A673 (cell line): ENCODE measurements around the gene L2HGDH.

ENCODE experiments used
- EZH2 ChIP-seq: fragments of 200-600 bp; sonication (generic); IDR thresholded peaks from 2 replicates; pipeline ENCODE4 v1.6.1; 2017; ENCODE audit warnings: borderline replicate concordance, low read depth, mild to moderate bottlenecking, mixed read lengths, antibody characterized with exemption, low read length; ENCODE audit not compliant: poor library complexity, severe bottlenecking
- TF ChIP-seq, protein P1 (sequence below): fragments of 300-800, 200-600 bp; sonication (generic); conservative IDR thresholded peaks from 2 replicates; pipeline ENCODE4 v1.5.1; 2017; ENCODE audit warnings: low read depth, mild to moderate bottlenecking, antibody characterized with exemption, low read length, moderate library complexity, mixed read lengths

DNA sequence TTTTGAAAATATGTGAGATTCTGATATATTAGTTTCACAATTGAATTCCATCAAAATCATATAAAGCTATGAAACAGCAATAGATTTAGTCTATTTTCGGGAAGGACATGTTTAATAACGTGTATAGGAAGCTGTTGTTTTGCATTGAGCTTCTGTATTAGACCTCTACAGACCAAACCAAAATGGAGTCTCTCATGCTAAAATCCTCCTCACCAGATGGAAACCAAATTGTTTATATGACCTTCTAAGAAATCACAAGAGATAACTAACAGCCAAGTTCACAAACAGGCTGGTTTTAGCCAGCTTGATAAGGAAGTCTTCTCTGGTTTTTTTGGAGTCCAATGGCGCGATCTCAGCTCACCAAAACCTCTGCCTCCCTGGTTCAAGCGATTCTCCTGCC is 23.9 kb downstream of the L2HGDH start:
- TF ChIP-seq, protein P1, sequence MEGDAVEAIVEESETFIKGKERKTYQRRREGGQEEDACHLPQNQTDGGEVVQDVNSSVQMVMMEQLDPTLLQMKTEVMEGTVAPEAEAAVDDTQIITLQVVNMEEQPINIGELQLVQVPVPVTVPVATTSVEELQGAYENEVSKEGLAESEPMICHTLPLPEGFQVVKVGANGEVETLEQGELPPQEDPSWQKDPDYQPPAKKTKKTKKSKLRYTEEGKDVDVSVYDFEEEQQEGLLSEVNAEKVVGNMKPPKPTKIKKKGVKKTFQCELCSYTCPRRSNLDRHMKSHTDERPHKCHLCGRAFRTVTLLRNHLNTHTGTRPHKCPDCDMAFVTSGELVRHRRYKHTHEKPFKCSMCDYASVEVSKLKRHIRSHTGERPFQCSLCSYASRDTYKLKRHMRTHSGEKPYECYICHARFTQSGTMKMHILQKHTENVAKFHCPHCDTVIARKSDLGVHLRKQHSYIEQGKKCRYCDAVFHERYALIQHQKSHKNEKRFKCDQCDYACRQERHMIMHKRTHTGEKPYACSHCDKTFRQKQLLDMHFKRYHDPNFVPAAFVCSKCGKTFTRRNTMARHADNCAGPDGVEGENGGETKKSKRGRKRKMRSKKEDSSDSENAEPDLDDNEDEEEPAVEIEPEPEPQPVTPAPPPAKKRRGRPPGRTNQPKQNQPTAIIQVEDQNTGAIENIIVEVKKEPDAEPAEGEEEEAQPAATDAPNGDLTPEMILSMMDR = no peak
- no peak for TF ChIP-seq EZH2
